GM23338 (cell line): ENCODE measurements around the gene CCL13.
"Not testable (repeated sequence)": the region's sequence is repeated elsewhere in the genome, so short reads cannot be mapped to it uniquely, and the experiment has no call there.

Experiments used
- NANOG ChIP-seq: IDR thresholded peaks from 2 replicates; pipeline ENCODE4 v1.6.1; 2016; ENCODE audit warnings: antibody characterized with exemption, borderline replicate concordance
- STAT1 ChIP-seq: IDR thresholded peaks from one replicate; pipeline ENCODE4 v1.6.1; 2016; ENCODE audit warnings: antibody characterized with exemption; ENCODE audit not compliant: unreplicated experiment
- TF ChIP-seq, protein P1 (sequence below), 2 experiments: fragments of 200-600 bp in 1 of 2; sonication (generic) in 1 of 2; conservative IDR thresholded peaks; 2 replicates each; pipeline versions ENCODE4 v1.5.1 to v1.6.1; 2016 to 2017; ENCODE audit warnings: antibody characterized with exemption in 2 of 2, low read depth in 2 of 2, mild to moderate bottlenecking in 2 of 2, moderate library complexity in 1 of 2

DNA sequence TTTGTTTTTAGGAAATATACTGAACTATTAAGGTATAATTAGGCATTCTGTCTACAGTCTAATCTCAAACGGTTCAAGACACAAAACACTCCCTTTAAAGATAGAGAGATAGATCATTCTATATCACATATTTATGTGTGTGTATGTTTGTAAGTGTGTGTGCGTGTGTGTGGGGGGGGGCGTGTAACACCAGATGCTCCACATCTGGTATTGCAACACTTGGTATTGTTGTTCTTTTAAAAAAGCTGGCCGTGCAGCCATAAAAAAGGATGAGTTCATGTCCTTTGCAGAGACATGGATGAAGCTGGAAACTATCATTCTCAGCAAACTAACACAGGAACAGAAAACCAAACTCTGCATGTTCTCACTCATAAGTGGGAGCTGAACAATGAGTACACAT, 28.7 kb upstream of the CCL13 start:
- not testable (repeated sequence) for TF ChIP-seq STAT1, NANOG
- TF ChIP-seq, protein P1, sequence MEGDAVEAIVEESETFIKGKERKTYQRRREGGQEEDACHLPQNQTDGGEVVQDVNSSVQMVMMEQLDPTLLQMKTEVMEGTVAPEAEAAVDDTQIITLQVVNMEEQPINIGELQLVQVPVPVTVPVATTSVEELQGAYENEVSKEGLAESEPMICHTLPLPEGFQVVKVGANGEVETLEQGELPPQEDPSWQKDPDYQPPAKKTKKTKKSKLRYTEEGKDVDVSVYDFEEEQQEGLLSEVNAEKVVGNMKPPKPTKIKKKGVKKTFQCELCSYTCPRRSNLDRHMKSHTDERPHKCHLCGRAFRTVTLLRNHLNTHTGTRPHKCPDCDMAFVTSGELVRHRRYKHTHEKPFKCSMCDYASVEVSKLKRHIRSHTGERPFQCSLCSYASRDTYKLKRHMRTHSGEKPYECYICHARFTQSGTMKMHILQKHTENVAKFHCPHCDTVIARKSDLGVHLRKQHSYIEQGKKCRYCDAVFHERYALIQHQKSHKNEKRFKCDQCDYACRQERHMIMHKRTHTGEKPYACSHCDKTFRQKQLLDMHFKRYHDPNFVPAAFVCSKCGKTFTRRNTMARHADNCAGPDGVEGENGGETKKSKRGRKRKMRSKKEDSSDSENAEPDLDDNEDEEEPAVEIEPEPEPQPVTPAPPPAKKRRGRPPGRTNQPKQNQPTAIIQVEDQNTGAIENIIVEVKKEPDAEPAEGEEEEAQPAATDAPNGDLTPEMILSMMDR (conservative IDR thresholded peaks at IDR 0.05; ENCODE audit: low read depth in 2 of 2) = not testable (repeated sequence)
